Measurements from ENCODE around the gene GPX4.

The GPX4 gene

DNA sequence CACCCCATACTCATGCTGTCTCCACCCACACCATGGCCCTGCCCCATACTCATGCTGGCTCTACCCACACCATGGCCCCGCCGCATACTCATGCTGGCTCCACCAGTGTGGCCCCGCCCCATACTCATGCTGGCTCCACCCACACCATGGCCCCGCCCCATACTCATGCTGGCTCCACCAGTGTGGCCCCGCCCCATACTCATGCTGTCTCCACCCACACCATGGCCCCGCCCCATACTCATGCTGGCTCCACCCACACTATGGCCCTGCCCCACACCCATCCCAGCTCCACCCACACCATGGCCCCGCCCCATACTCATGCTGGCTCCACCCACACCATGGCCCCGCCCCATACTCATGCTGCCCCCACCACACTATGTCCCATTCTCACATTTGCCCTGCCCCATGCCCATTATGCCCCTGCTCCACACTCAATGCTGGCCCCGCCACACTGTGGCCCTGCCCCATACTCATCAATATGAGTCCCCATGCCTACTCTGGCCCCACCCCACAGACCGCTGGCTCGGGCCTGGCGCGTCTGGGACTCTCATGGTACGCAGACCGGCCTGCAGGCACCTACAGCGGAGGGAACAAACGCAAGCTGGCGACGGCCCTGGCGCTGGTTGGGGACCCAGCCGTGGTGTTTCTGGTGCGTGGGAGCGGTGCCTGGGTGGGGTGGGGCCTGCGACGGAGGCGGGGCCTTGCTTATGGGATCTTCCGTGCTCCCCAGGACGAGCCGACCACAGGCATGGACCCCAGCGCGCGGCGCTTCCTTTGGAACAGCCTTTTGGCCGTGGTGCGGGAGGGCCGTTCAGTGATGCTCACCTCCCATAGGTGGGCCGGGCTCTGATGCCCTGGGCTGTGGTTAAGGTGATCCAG lies 40.5 kb upstream of the GPX4 start:
- Histone ChIP-seq H2AFZ (ENCODE audit: low read length) (no peak overlapping the region), H3K4me3 (ENCODE audit: low read depth, low read length, poor library complexity, severe bottlenecking) (no peak overlapping the region), H3K4me1 (ENCODE audit: insufficient read depth, low read length, severe bottlenecking) (peaks cover 29% of the 10 kb centered on the region), H3K4me2 (ENCODE audit: low read length) (no peak overlapping the region), H3K27ac (ENCODE audit: low read depth, low read length, poor library complexity, severe bottlenecking) (no peak overlapping the region), H3K9ac (ENCODE audit: low read length) (no peak overlapping the region), H4K20me1 (ENCODE audit: insufficient read depth, low read length) (no peaks in the 10 kb centered on the region), H3F3A (ENCODE audit: insufficient read depth, low read length) (no peaks in the 10 kb centered on the region), H3K27me3 (ENCODE audit: insufficient read depth, low read length) (no peaks in the 10 kb centered on the region), H3K9me3 (ENCODE audit: low read length) (no peaks in the 10 kb centered on the region), H3K79me2 (ENCODE audit: insufficient read depth, low read length) (no peaks in the 10 kb centered on the region), H3K36me3 (ENCODE audit: insufficient read depth, low read length) (peaks cover 20% of the 10 kb centered on the region; the same call in 1 of the 2 replicates), H3K9me2 (ENCODE audit: low read depth, low read length) (no peaks in the 10 kb centered on the region)
- no peak for TF ChIP-seq EZH2 (IDR thresholded peaks at IDR 0.05; ENCODE audit: borderline replicate concordance, low read length)
- TF ChIP-seq, protein P1, sequence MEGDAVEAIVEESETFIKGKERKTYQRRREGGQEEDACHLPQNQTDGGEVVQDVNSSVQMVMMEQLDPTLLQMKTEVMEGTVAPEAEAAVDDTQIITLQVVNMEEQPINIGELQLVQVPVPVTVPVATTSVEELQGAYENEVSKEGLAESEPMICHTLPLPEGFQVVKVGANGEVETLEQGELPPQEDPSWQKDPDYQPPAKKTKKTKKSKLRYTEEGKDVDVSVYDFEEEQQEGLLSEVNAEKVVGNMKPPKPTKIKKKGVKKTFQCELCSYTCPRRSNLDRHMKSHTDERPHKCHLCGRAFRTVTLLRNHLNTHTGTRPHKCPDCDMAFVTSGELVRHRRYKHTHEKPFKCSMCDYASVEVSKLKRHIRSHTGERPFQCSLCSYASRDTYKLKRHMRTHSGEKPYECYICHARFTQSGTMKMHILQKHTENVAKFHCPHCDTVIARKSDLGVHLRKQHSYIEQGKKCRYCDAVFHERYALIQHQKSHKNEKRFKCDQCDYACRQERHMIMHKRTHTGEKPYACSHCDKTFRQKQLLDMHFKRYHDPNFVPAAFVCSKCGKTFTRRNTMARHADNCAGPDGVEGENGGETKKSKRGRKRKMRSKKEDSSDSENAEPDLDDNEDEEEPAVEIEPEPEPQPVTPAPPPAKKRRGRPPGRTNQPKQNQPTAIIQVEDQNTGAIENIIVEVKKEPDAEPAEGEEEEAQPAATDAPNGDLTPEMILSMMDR (IDR thresholded peaks at IDR 0.05; ENCODE audit: low read length), result no peak

DNA sequence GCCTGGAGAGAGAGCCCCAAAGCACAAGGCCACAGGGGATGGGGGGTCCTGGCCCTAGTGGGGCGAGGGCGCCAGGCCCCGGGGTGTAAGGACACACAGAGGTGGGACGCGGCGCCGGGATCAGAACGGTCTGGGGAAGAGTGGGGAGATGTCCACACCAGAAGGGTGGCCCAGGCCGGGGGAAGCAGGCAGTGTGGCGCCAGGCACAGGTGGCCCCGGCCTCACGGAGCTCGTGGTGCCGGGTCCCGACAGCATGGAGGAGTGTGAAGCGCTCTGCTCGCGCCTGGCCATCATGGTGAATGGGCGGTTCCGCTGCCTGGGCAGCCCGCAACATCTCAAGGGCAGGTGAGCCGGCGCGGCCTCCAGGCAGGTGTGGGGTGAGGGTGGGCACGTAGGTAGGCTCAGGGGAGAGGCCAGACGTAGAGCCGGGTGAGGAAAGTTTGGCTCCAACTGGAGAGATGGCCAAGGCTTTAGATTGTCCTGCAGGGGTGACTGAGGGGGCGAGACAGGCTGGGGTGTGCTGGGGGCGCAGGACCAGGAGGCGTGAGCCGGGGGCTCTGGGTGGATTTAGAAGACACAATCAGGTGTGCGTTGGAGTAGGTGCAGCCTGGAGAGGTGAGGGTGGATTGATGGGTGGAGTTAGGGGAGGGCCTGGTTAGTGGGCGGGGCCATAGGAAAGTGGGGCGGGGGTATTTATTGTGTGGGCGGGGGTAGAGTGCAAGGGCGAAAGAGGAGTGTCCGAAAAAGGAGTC lies 39.7 kb upstream of the GPX4 start:
- H3K9me2 ChIP-seq (ENCODE audit: low read depth, low read length), result no peaks in the 10 kb centered on the region
- peaks cover 38% of the 10 kb centered on the region for H3K4me1 ChIP-seq (ENCODE audit: insufficient read depth, low read length, severe bottlenecking)
- no peaks in the 10 kb centered on the region for H4K20me1 ChIP-seq (ENCODE audit: insufficient read depth, low read length)
- H2AFZ ChIP-seq (ENCODE audit: low read length), result no peak overlapping the region
- no peaks in the 10 kb centered on the region for H3F3A ChIP-seq (ENCODE audit: insufficient read depth, low read length)
- H3K27ac ChIP-seq (ENCODE audit: low read depth, low read length, poor library complexity, severe bottlenecking), result peak overlapping the region; percentile 26
- H3K79me2 ChIP-seq (ENCODE audit: insufficient read depth, low read length), result no peaks in the 10 kb centered on the region
- no peak overlapping the region for H3K9ac ChIP-seq (ENCODE audit: low read length)
- H3K36me3 ChIP-seq (ENCODE audit: insufficient read depth, low read length), result peaks cover 13% of the 10 kb centered on the region; the same call in 1 of the 2 replicates
- H3K4me2 ChIP-seq (ENCODE audit: low read length), result peak overlapping the region; percentile 69
- no peaks in the 10 kb centered on the region for H3K27me3 ChIP-seq (ENCODE audit: insufficient read depth, low read length)
- peak overlapping the region; percentile 43 for H3K4me3 ChIP-seq (ENCODE audit: low read depth, low read length, poor library complexity, severe bottlenecking)
- TF ChIP-seq, protein P1 (IDR thresholded peaks at IDR 0.05; ENCODE audit: low read length), result no peak
- TF ChIP-seq EZH2 (IDR thresholded peaks at IDR 0.05; ENCODE audit: borderline replicate concordance, low read length), result no peak
- H3K9me3 ChIP-seq (ENCODE audit: low read length), result no peaks in the 10 kb centered on the region

DNA sequence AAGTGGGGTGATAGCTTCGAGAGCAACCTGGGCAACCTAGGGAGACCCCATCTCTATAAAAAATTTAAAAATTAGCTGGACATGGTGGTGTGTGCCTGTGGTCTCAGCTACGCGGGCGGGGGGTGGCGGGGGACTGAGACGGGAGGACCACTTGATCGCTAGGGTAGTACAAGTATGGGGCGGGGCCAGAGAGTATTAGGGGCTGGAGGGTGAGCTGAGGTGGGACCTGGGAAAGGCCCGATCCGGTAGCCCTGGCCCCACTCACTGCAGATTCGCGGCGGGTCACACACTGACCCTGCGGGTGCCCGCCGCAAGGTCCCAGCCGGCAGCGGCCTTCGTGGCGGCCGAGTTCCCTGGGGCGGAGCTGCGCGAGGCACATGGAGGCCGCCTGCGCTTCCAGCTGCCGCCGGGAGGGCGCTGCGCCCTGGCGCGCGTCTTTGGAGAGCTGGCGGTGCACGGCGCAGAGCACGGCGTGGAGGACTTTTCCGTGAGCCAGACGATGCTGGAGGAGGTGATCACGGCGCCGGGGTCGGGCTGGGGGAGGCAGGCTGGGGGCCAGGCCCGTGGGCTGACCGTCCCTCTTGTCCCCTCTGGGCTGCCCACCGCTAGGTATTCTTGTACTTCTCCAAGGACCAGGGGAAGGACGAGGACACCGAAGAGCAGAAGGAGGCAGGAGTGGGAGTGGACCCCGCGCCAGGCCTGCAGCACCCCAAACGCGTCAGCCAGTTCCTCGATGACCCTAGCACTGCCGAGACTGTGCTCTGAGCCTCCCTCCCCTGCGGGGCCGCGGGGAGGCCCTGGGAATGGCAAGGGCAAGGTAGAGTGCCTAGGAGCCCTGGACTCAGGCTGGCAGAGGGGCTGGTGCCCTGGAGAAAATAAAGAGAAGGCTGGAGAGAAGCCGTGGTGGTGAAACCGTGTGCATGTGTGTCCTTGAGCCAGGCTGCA lies 38.9 kb upstream of the GPX4 start:
- no peaks in the 10 kb centered on the region for H3K9me3 ChIP-seq (ENCODE audit: low read length)
- H3K4me1 ChIP-seq (ENCODE audit: insufficient read depth, low read length, severe bottlenecking), result peaks cover 46% of the 10 kb centered on the region
- no peaks in the 10 kb centered on the region for H3K27me3 ChIP-seq (ENCODE audit: insufficient read depth, low read length)
- TF ChIP-seq, protein P1 (IDR thresholded peaks at IDR 0.05; ENCODE audit: low read length), result peak; percentile 67
- no peak for TF ChIP-seq EZH2 (IDR thresholded peaks at IDR 0.05; ENCODE audit: borderline replicate concordance, low read length)
- no peak overlapping the region for H2AFZ ChIP-seq (ENCODE audit: low read length)
- H3K27ac ChIP-seq (ENCODE audit: low read depth, low read length, poor library complexity, severe bottlenecking), result no peak overlapping the region
- H3K4me2 ChIP-seq (ENCODE audit: low read length), result peak overlapping the region; percentile 69
- no peaks in the 10 kb centered on the region for H3K79me2 ChIP-seq (ENCODE audit: insufficient read depth, low read length)
- H3K9me2 ChIP-seq (ENCODE audit: low read depth, low read length), result no peaks in the 10 kb centered on the region
- peak overlapping the region; percentile 24; the same call in 1 of the 2 replicates for H3K9ac ChIP-seq (ENCODE audit: low read length)
- peak overlapping the region; percentile 43 for H3K4me3 ChIP-seq (ENCODE audit: low read depth, low read length, poor library complexity, severe bottlenecking)
- H3F3A ChIP-seq (ENCODE audit: insufficient read depth, low read length), result no peaks in the 10 kb centered on the region
- peaks cover 9% of the 10 kb centered on the region; the same call in 1 of the 2 replicates for H3K36me3 ChIP-seq (ENCODE audit: insufficient read depth, low read length)
- H4K20me1 ChIP-seq (ENCODE audit: insufficient read depth, low read length), result no peaks in the 10 kb centered on the region

Data from OCI-LY1 (cell line).